HG03520 (cell line): ENCODE measurements around the gene VPS35L.

Source experiments
- ATAC-seq: cut with Tn5 transposase; IDR thresholded peaks from one replicate; pipeline ENCODE4 v1.9.1; 2021; ENCODE audit warnings: mild to moderate bottlenecking, moderate library complexity; ENCODE audit not compliant: unreplicated experiment

VPS35L gene

DNA sequence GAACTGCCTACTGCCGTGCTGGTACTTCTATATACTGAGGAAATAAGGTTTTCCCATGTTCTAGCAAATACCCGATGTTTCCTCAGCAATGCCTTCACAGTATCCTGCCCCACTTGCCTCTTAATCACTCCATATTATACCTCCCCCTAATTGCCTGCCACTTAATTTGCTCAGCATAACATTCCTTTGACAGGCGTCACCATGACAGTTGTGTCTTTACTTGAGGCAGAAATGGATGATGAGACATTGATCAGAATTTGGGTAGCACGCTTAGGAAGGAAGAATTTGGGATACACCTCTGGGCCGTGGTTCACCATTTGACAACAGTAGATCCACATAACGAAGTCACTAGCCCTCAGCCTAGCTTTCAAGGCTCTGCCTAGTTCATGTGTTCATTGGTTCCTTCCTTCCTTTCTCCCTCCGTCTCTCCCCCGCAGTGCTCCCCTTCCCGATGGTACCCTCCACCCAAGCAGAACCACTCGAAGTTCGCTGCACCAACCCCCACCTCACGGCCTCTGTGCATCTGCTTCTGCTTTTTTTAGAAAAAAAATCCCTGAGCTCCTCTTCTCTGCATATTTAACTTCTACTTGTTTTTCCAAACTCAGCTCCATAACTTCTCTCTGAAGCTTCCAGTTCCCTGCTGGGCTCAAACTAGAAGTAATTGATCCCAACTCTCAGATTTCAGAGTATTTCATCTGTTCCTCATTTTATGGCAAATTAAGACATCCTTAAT, 182.0 kb downstream of the VPS35L start:
- ATAC-seq, result no peak

DNA sequence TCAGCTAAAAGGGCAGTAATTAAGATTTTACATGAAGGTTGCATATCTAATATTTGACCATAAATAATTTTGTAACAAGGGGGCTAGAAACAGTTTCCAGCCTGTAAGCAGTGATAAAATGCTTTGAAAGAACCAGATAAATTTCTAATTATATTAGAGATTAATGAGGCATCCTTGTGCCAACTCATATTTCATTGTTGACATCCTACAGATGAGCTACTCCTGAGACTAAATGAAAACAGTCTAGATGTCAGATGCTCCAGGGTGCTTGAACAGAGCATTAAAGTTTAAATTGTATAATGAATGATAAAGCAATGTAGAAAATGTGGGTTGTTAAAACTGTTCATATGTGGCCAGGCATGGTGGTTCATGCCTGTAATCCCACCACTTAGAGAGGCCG, 185.9 kb downstream of the VPS35L start:
- ATAC-seq, result no peak

DNA sequence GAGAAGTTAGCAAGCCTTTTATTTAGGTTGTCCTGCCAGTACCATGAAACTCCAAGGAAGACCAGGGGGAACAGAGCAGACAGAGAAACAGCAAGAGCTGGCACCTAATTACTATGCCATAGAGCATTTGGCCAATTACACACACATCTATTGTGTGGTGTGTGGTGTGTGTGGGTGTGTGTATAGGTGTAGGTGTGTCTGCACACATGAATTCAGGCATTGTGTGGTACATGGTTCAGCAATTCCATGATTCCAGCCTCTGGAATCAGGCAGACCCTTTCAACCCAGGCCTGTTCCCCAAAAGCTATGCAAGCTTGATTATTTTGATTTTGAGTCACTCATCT, 188.3 kb downstream of the VPS35L start:
- no peak for ATAC-seq

DNA sequence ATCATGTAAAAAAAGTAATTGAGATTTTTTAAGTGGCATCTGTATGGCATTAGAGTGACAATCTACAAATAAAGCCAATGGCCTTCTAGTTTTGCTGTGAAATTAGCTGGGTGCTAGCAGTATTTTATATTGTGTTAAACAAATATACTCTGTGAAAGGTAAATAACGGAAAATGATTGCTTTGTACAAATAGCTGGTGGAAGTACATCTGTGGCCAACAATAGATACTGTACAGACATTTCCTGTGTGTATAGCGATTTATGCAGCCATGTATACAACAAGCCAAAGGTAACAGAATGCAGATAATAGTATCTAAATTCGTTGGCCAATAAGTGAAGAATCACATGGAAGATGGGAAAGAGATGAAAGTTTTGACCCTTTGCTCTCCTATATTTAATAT, 189.2 kb downstream of the VPS35L start:
- ATAC-seq, result no peak

DNA sequence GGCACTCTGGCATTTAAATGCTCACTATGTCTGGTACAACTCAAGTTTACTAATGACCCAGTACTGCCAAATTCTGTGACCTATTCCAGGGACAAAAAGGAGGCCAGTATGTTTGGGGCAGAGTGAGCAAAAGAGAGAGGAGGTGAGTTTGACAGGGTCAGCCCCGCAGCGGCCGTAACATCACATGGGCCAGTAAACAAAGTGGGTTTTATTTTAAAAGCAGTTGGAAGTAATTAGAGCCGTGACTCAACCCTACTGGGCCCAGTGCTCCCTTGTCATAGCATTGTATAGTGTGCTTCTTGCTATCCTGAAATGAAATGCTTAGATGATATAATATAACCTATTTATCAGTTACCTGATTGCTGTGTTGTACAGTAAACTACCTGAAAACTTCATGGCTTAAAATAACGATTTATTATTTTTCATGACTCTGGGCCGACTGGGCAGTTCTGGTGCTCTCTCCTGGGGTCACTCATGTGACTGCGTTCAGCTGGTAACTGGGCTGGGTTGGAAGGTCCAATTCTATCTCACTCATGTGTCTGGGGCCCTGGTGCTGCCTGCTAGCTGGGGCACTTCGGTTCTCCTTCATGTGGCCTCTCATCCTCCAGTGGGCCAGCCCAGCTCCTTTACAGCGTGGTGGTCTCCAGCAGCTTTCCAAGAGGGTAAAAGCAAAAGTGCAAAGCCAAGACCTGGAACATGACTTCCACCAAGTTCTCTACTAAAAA, 189.9 kb downstream of the VPS35L start:
- no peak for ATAC-seq

DNA sequence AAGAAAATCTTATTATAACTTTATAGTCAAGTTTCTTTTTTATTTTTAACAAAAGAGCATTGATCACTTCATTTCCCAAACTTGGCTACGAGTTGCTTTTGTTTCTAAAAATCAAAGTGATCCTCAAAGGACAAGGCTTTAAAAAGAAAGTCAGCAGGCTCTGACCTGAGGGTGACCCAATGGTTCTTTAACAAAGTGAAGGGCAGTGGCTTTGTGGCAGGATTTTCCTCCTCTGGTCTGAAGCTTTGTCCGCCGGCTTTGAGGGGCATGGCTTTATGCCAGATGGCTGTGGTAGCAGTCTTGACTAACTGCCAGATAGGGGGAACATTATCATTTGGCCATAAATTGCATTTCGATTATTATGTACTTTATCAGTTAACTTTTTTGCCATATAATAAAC, 191.1 kb downstream of the VPS35L start:
- ATAC-seq, result no peak

DNA sequence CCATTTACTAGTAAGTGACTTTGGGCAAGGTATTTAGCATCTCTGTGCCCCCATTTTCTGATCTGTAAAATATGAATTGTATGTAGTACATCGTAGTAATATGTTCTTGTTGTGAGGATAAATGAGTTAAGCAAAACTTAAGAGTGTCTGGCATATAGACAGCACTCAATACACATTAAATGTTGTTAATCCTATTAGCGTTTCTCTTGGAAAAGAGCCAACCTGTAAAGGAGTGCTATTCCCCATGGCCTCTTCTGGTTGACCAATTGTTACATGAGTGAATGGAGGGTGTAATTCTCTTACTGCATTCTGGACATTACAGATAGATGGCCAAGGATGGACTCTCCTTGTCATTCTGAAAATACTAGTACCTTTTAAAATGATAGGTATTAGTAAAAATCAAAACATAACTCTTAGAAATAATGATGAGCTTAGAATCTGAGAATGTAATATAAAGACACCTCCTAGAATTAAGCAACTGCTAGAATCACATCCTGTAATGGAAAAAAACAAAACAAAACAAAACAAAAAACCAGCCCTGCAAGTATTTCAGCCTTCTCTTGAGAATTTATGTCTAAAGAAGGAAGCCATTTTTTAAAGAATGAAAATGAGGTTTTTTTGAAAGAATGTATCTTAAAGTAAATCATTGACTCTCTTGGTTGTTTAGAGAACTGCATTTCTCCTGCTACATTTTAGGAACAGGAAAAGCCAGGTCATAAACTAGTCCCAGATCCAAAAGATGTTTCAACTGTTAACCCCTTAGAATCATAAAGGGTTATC, 193.1 kb downstream of the VPS35L start:
- ATAC-seq, result no peak

DNA sequence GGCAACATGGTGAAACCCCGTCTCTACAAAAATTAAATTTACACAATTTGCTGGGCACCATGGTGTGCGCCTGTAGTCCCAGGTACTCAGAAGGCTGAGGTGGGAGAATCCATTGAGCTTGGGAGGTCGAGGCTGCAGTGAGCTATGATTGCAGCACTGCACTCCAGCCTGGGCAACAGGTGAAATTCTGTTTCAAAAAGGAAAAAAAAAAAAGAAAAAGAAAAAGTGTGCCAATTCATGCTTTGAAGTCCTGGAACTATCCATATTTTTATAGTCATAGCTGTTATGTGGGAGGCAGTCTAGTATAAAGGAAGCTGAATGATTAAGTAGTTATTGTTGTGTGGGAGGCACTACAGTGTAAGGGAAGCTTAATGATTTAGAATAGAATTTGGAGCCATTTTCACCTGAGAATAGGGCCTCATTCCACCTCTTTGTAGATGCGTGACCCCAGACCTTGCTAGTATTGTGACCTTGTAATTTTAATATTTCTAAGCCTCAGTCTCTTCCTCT, 194.1 kb downstream of the VPS35L start:
- no peak for ATAC-seq
